HG03442 (cell line): ENCODE data around the gene SPI1.

ENCODE experiments used
- ATAC-seq: cut with Tn5 transposase; IDR thresholded peaks from one replicate; pipeline ENCODE4 v1.9.1; 2021; ENCODE audit warnings: mild to moderate bottlenecking, moderate library complexity; ENCODE audit not compliant: unreplicated experiment

SPI1 gene

DNA sequence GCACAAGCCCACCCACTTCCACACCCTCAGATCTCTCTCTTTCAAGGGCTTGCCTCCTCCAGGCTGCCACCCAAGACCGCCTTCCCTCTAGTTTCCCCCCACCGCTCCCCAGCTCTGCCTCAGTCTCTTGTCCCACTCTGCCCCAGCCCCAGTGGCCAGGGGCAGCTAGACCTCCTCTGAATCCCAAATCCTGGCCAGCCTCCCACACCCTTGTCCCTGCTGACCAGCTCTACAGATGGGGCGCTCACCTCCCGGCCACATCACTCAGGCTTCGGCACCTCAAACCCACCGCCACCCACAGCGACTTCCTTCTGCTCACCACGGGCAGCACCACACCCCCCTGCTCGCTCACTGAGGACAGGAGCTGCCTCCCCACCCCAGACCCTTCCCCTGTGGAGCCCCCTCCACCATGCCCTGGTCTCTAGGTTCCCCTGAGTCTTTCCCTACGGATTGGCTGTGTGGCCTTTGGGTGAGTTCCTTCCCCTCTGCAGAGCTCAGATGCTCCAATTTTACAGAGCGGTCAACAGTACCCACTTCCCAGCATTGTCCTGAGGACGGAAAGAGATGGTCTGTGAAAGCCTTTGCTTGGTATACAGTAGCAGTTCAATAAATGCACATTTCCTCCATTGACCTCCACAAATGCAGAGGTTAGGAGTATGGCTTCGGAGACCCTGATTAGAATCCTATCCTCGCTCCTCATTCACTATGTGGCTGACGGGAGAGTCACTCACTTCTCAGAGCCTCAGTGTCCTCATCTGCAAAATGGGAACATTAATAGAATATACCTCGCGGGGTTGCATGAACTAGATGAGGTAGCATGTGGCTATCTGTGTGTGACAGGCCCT lies 11.5 kb upstream of the SPI1 start:
- no peak for ATAC-seq

DNA sequence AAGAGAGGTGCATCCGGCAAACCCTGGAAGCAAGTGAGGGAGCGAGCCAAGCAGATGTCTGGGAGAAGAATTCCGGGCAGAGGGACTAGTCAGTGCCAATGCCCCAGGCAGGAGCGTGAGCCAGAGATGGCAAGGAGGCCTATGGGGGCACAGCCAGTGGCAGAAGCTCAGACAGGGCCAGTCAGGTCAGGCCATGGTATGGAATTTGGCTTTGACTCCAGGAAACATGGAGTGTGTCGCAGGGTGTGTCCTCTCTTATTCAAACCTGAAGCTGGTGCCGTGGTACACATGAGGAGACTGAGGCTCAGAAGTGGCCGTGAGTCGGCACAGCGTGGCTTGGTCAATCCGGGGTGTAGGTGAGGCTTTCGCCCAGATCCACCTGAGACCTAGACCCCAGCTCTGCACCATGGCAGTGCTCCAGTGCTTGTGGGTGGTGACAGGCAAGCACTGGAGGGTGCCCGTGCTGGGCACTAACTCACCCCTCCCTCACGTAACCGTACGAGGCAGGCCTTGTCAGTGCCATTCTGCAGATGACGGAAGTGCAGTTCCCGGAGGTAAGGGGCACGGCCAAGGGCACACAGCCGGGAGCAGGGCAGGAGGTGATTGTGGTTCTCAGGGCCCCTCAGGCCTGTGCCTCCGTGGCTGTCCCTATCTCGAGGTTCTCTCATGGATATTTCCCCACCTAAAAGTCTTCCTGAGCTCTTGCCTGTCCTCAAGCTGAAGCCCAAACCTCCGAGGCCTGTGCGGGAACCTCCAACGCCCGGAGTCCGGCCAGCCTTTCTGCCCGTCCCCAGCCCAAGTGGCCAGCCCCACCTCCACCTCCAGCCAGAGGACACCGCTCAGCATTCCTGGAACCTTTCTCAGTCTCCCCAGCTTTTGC lies 10.6 kb upstream of the SPI1 start:
- ATAC-seq, result no peak

DNA sequence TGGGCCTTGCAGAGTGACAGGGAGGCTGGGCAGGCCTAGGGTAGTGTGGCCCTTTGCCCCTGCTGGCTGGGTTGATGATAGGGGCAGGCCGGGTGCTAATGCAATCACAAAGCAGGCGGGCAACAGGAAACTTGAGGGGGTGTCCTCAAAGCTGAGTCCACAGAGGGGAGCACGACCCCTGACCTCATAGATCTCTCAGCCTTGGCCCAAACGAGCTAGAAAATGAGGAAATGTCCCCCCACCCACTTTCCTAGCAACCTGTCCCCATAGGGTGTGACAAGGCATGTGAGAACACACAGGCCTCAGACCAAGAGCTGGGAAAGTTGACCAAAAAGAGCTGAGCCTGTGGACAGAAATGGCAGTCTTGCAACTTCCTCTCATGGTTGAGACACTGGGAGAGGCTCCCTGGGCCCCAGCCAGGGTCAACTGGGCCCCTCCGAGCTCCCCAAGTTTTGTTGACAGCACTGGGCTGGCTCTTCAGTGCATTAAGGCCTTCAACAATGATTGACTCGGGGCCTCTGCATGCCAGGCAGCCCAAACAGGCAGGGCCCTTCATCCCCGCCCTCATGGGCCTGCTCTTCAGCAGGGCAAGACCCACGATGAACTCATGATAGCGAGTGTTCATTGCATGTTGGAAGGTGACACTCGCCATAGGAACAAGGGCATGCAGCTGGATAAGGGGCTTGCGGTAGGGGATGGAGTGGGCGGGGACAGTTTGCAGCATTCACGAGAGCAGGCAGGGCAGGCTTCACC lies 9.8 kb upstream of the SPI1 start:
- ATAC-seq, result no peak

DNA sequence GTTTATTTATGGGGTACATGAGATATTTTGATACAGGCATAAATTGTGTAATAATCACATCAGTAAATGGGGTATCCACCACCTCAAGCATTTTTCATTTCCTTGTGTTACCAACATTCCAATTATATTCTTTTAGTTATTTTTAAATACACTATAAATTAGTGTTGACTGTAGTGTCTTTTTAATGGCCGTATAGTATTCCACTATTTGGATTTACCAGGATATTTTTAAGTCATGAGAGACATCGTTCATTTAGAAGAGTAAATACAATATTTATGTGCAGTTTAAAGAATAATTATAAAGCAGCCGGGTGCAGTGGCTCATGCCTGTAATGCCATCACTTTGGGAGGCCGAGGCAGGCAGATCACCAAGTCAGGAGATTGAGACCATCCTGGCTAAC lies 6.2 kb upstream of the SPI1 start:
- no peak for ATAC-seq

DNA sequence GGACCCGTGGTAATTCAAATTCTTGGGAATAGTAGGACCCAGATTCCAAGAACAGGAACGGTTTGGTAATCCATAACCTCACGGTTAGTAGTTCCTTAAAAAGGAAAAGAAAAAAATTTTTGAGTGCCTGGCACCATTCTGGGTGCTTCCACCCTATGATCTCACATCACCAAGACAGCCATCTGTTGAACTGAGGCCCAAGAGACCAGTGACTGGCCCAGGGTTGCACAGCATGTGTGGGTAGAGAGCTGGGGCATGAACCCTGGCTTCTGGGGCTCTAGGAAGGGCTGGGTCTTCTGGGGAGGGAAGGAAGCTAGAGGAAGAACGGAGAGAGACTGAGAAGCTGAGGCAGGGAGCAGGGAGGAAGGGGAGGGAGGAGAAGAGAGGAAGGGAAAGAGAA lies 4.7 kb upstream of the SPI1 start:
- no peak for ATAC-seq

DNA sequence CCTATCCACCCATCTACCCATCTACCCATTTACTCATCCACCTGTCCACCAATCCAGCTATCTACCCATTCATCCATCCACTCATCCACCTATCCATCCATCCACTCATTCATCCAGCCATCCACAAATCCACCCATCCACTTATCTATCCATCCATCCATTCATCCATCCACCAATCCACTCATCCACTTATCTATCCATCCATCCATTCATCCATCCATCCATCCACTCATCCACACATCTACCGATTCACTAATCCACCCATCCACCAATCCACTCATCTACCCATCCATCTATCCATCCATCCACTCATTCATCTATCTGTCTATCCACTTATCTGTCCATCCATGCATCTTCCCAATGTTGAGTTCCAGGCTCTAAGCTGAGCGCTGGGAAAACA lies 1.7 kb upstream of the SPI1 start:
- no peak for ATAC-seq

DNA sequence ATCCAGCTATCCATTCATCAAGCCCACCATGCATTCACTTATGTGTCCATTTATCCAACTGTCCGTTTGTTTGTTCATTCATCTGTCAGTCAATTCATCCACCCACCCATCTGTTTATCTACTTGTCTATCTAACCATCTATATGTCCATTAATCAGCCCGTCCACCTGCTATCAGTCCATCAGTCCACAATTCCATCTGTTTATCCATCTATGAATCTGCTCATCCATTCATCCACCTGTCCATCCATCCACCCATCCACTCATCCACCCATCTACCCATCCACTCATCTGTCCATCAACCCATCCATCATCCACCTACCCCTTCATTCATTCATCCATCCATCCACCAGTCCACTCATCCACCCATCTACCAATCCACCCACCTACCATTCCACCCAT lies 970 bp upstream of the SPI1 start:
- ATAC-seq, result no peak

DNA sequence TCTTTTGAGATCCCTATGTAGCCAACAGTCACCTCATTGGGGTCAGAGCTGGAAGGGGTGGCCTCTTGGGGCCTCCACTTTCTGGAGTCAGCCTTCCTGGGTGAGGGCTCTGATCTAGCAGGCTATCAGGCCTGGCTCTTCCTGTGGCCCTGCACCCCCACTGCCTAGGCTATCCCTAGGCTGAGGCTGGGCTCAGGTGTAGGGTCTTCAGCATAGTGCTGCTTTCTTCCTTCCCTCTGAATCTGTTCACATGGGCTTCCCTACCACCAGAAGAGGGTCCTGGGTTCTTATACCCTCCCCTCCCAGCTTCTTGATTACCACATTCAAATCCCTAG lies 456 bp upstream of the SPI1 start:
- peak; percentile 6 for ATAC-seq

DNA sequence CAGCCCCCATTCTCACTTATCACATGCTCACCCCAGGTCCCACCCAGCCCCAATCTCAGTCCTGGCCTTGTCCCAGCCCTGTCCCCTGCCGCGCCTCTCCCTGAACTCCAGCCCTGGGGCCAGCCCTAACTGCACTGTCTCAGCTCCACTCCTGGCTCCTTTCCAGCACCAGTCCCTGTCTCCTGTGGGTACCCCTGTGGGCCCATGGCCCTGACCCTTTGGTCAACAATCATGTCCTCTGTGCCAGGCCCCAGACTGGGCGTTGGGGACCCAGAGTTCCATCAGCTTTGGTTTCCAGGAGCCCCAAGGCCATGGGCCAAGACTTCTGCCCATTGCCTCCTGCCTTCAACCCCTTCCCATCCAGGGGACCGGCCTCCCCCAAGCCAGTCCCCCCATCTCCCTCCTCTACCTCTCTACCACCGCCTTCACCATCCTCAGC lies 757 bp downstream of the SPI1 start:
- ATAC-seq, result no peak

DNA sequence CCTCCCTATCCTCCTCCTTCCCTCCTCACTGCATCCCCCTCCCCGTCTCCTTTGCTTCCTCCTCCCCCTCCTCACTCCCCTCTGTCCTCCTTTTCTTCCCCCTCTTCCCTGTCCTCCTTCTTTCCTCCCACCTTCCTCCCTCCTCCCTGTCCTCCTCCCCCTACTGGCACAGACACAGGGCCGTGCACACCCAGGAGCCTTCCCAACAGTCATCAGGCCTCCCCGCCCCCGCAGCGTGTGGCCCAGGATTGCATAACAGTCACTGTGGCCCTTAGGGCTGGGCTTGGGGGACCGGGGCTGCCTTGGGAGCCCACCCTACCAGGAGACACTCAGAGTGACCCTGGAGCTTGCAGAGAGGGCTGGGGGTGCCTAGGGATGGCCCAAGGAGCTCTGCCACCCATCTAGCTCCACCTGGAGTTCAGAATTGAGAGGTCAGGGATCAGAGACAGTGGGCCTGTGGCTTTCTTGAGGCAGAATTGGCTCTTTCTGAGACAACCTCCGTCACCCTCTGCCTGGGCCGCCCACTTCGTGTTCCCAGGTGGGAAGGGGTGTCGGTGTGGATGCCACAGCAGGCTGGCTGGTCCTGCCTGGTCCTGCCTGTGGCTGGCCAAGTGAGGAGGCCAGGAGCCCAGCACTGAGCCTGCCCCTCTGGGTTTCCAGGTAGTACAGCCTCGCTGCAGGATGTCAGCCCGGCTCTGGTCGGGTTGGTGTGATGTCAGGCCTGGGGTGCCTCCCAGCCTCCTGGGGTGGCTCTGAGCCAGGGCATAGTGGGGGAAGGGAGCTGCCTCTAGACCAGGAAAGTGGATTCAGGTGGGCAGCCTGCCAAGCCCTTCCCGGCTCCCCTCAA lies 1.6 kb downstream of the SPI1 start:
- ATAC-seq, result no peak

DNA sequence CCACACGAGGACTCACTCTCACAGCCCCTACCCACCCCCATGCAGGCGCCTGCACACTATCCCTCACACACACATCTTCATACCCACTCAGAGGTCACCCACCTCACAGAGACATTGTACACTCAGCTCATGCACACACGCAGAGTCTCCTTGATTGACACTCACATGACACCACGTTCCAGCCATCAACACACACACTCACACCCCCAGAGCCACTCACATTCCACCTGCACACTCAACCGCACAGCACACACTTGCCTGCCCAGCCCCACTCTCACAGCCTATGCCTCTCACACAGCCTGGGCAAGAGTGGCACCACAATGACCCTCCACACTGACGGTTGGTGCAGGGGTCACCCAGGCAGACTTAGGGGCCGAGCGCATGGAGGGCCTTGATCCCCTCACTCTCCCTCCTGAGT lies 2.2 kb downstream of the SPI1 start:
- no peak for ATAC-seq

DNA sequence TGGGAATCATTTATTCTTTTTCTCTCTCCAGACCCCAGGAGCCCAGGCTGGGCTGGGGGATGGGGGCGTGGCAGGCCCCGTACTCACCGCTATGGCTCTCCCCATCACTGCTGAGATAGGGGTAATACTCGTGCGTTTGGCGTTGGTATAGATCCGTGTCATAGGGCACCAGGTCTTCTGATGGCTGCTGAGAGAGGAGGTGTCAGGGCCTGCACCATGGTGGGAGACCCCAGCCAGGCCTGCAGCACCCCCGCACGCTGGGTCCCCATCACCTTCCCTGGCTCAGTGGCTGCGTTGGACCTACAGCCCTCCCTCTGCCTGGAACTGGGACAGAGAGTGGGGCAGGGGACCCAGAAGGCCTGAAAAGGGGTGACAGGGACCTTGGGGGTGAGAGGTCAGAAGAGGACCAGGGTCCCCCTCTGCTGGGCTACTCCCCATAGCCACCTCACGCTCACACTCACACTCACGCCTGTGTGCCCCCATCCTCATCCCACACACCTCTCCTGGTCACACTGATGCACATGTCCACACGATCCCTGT lies 2.7 kb downstream of the SPI1 start:
- ATAC-seq, result no peak

DNA sequence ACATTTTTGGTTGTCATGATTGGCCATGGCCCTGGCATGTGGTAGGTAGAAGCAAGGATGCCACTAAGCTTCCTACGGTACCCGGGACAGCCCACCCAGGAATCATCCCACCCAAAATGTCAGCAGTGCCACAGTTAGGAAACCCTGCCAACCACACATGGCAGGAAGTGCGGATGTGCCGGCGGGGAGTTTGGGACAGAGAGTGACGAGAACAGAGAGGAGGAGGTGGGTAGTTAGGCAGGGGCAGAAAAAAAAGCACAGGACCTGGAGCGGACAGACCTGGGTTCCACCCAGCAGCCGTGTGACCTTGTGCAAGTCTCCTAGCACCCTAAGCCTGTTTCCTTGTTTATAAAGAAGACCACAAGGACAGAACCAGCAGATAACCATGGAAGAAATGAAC lies 3.3 kb downstream of the SPI1 start:
- no peak for ATAC-seq

DNA sequence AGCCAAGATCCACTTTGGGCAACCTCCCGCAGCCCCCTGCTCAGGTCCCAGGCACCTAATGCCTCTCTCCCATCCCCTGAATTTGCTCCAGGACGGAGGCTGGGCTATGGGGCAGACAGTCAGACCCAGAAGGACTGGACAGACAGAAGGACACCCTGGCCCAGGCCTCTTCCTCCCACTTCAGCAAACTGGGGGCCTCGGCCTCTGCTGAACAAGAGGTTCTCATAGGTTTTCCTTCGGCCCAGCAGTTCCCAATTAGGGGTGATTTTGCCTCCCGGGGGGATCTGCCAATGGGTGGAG lies 3.7 kb downstream of the SPI1 start:
- ATAC-seq, result no peak

DNA sequence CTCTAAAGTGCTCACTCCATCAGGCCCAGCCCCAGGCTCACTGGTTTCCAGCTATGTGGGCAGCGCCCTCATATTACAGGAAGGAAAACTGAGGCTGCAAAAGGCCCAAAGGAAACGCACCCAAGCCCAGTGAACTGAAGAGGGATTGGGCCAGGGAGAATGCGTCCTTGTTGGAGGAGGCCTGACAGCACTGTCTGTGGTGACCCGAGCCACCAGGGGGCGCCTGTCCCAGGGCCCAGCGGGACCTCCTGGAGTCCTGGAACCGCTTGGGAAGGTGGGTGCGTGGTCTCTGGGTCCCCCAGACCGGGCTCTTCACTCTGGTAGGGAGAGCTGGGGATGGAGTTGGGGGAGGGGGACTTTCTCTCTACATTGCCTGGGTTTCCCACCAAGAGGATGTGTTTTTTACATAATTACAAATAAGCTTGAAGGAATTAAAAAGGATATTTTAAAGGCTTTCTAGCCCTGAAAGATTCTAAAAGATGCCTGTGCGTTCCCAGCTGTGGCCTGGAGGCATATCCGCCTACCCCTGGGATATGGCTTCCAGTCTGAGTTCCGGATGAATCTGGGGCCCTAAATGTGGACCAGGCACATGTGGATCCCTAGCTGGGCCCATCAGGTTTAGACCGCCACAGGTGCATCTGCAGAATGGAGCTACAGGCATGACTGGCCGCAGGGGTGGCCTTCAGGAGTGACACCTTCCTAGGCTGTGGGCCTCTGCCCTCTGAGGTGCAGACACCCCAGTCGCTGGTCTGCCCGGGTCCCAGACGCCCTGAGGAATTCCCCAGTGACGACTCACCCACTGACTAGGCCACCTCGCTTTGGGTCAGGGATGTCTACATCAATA lies 4.2 kb downstream of the SPI1 start:
- peak; percentile 24 for ATAC-seq

DNA sequence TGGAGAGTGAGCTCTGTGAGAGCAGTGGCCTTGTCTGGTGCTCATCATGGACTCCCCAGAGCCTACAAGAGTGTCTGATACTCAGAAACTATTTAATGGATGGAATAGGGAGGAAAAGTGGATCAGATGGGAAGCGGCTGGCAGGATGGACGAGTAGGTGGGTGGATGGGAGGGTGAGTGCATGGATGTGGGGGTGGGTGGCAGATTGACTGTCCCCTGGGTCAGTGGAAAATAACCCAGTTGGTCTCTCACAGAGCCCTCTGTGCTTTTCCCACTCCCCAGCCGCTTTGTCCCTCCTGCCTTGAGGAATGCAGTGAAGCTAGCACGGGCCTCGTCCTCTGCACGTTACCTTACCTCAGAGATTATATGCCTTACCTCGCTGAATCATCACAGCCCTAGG lies 5.9 kb downstream of the SPI1 start:
- ATAC-seq, result no peak

DNA sequence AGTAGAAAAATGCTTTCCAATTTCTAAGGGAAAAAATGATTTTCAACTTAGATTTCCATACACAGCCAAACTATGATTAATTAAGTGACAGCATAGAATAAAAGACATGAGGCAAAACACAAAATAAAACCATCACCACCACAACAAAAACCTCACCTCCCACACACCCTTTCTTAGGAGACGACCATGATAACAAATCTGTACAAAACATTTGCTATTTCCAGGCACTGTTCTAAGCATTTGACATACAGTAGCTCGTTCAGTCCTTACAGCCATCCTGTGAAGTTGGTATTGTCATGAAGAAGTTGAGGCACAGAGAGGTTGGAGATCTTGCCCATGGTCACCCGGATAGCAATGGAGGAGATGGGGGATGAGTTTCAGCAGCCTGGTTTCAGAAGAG lies 8.7 kb downstream of the SPI1 start:
- ATAC-seq, result no peak

DNA sequence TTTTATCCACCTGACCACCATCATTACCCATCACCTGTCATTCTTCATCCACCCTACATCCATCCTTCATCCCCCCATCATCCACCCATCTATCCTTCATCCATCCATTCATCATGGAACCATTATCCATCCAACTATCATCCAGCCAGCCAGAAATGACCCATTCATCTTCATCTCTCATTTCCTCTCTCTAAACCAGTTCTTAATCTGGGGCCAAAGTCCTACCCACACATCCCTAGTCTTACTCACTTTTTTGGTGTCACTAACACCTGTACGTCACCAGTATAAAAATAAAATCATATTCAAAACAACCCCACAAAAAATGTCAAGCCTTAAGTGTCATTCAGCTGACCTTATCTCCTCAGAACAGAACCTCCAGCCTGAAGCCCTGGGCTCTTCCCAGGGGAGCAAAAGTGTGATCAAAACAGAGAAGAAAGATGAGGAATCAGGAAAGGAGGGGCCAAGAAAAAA lies 12.3 kb downstream of the SPI1 start:
- ATAC-seq, result no peak

DNA sequence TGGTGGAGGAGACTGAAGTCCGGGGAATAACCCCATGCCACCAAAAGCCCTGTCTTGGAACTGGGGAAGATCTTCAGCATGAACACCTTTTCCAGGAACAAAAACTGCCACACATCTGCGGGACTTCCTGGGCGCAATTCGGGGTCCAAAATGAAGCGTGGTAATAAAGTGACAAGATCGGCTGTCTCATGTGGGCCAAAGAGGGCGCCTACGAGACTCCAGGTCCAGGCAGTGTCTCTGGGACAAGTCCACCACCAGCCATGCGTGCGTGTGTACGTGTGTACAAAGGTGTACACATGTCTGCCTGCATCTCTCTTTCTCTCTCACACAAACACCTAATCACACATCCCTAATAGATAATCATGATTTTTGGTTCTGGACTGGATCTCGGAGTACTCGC lies 16.9 kb downstream of the SPI1 start:
- no peak for ATAC-seq

DNA sequence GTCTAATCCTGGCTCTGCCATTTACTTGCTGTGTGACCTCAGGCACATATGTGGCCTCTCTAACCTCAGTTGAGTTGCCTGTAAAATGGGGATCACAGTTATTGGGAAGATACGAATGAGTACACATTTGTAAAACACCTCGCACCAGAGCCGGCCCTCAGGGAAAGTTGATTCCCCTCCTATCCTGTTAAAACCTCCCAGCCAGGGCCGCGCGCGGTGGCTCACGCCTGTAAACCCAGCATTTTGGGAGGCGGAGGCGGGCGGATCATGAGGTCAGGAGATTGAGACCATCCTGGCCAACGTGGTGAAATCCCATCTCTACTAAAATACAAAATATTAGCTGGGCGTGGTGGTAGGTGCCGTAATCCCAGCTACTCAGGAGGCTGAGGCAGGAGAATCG lies 18.0 kb downstream of the SPI1 start:
- ATAC-seq, result no peak
